HUDEP-2 (cell line): ENCODE data around the gene MIGA2.

Experiments used
- DNase-seq, 76 experiments: peaks; one replicate each; lab custom pipeline; 2025; ENCODE audit not compliant: unreplicated experiment in 76 of 76; lab: John Stamatoyannopoulos, UW

The MIGA2 gene

GRCh38 chr9:129069862-129070641 is 33.6 kb downstream of the MIGA2 start:
- DNase-seq, result peak in 71 of 76 experiments; percentile 4 to 82 (median 68)

- DNase-seq, result peak in 56 of 76 experiments; percentile 3 to 65 (median 38)
Measured at GRCh38 chr9:129070696-129071525, 34.5 kb downstream of the MIGA2 start.

GRCh38 chr9:129071526-129072126 is 35.2 kb downstream of the MIGA2 start:
- DNase-seq, result peak in 10 of 76 experiments; percentile 8 to 22 (median 18)

- DNase-seq, result peak in 2 of 76 experiments; percentile 8 to 17
Measured at GRCh38 chr9:129072171-129072570, 35.7 kb downstream of the MIGA2 start.

GRCh38 chr9:129073404-129073803 is 37.0 kb downstream of the MIGA2 start:
- DNase-seq, result no peak

- DNase-seq, result no peak
Measured at GRCh38 chr9:129074106-129074505, 37.7 kb downstream of the MIGA2 start.

- no peak for DNase-seq
Measured at GRCh38 chr9:129075996-129076639, 39.7 kb downstream of the MIGA2 start.

- no peak for DNase-seq
Measured at GRCh38 chr9:129076640-129077037, 40.2 kb downstream of the MIGA2 start.

- no peak for DNase-seq
Measured at GRCh38 chr9:129077236-129077635, 40.8 kb downstream of the MIGA2 start.

- no peak for DNase-seq
Measured at GRCh38 chr9:129078691-129079503, 42.5 kb downstream of the MIGA2 start.

GRCh38 chr9:129079829-129080228 is 43.4 kb downstream of the MIGA2 start:
- no peak for DNase-seq

GRCh38 chr9:129080298-129080600 is 43.8 kb downstream of the MIGA2 start:
- no peak for DNase-seq

GRCh38 chr9:129080601-129081387 is 44.4 kb downstream of the MIGA2 start, which contains the start of gene DOLPP1:
DOLPP1 (plus strand) TSS chr9:129081111; CDS start chr9:129081132, 21 bp downstream.
- peak; percentile 76 to 99 (median 98) for DNase-seq

- peak in 54 of 76 experiments; percentile 16 to 70 (median 46) for DNase-seq
Measured at GRCh38 chr9:129081388-129081904, 45.0 kb downstream of the MIGA2 start.

- no peak for DNase-seq
Measured at GRCh38 chr9:129084087-129084486, 47.7 kb downstream of the MIGA2 start.

GRCh38 chr9:129089246-129089645 is 52.8 kb downstream of the MIGA2 start:
- no peak for DNase-seq

GRCh38 chr9:129093602-129094386 is 57.4 kb downstream of the MIGA2 start:
- DNase-seq, result no peak
